Esophagus squamous epithelium (tissue), 5 donors: ENCODE measurements around the gene DHH. TPM values are rescaled to one million over a fixed set of nuclear protein-coding genes. Genes with fewer than 3 reads are reported as not detected.

Experiments
- DNase-seq: peaks from one replicate; lab custom pipeline; 2025; lab: John Stamatoyannopoulos, UW
- H3K27ac ChIP-seq, 4 donors: fragments of 200-600 bp; sonication (generic); one replicate each; pipeline ENCODE4 v1.5.1; 2016 to 2019; ENCODE audit warnings: mild to moderate bottlenecking in 1 of 4
- H3K27me3 ChIP-seq, 4 donors: fragments of 200-600 bp; sonication (generic); 1 replicate in 3 of 4; 2 replicates in 1 of 4; pipeline versions ENCODE4 v1.5.1 to v1.6.0; 2017 to 2021; ENCODE audit warnings: antibody characterized with exemption in 1 of 4
- H3K36me3 ChIP-seq, 3 donors: fragments of 200-600 bp; sonication (generic); one replicate each; pipeline ENCODE4 v1.5.1; 2016 to 2019
- H3K4me1 ChIP-seq, 3 donors: fragments of 200-600 bp; sonication (generic); one replicate each; pipeline ENCODE4 v1.5.1; 2017 to 2019
- H3K4me3 ChIP-seq, 4 donors: fragments of 200-600 bp; sonication (generic); 1 replicate in 3 of 4; 2 replicates in 1 of 4; pipeline ENCODE4 v1.5.1; 2016 to 2019; ENCODE audit warnings: mild to moderate bottlenecking in 2 of 4, moderate library complexity in 1 of 4
- H3K9me3 ChIP-seq, 3 donors: fragments of 200-600 bp; sonication (generic); one replicate each; pipeline ENCODE4 v1.5.1; 2016 to 2019
- CTCF ChIP-seq, 6 experiments: fragments of 450-650 bp in 4 of 6; fragments of 200-600 bp in 2 of 6; sonication (generic) in 2 of 6; IDR thresholded peaks; one replicate each; pipeline ENCODE4 v1.5.1; 2016 to 2019; ENCODE audit warnings: antibody characterized with exemption in 6 of 6, mild to moderate bottlenecking in 4 of 6, moderate library complexity in 4 of 6
- POLR2A ChIP-seq, 4 donors: fragments of 450-650 bp; IDR thresholded peaks; one replicate each; pipeline ENCODE4 v1.6.1; 2017; ENCODE audit warnings: antibody characterized with exemption in 4 of 4, mild to moderate bottlenecking in 4 of 4, moderate library complexity in 3 of 4
- WGBS, 2 donors: methylation state at CpG; one replicate each; pipeline ENCODE4 v1.1.5; 2018; 5-methylcytosine and 5-hydroxymethylcytosine counted together
- intact Hi-C: fragments of 100-400 bp; cut with DNase I; formaldehyde crosslinking; loops from one replicate; pipeline ENCODE4 v1.15.0; 2022
- total RNA-seq, 4 donors: library from RNA; depleted of rRNA; stranded (reverse); fragments of >200 nt; gene quantifications; one replicate each; pipeline ENCODE4 v1.1.0, GENCODE V29; 2016
- donor health status: DM: yes; HTN: yes; CAD: no.

Gene DHH
- total RNA-seq, 4 donors from 2014 or later = 0.19 to 0.31 (median 0.21) TPM; not detected in 1

- Histone ChIP-seq H3K4me1 (peaks cover 38 to 68% (median 38%) of the 10 kb centered on the region in 3 donors), H3K9me3 (no peaks in the 10 kb centered on the region), H3K4me3 (peak overlapping the region; percentile 85 to 99 (median 98)), H3K27me3 (no peaks in the 10 kb centered on the region), H3K27ac (peak overlapping the region; percentile 98 to 99 (median 98)), H3K36me3 (peaks cover 6 to 14% (median 7%) of the 10 kb centered on the region in 3 donors)
- DNase-seq = no peak
- 0% methylated on average over 1 of the region's 1 CpG for WGBS, 2 donors
- TF ChIP-seq POLR2A (IDR thresholded peaks at IDR 0.05) (no peak), CTCF (IDR thresholded peaks at IDR 0.05) (no peak)
- intact Hi-C loops = no loop called here
Measured at GRCh38 chr12:49059045-49059298, 35.6 kb downstream of the DHH start.

- peaks cover 11 to 19% (median 12%) of the 10 kb centered on the region in 3 donors for H3K36me3 ChIP-seq
- 0 to 12% methylated on average over 5 of the region's 5 CpGs for WGBS, 2 donors
- intact Hi-C loops = no loop called here
- TF ChIP-seq POLR2A (IDR thresholded peaks at IDR 0.05) (no peak), CTCF (IDR thresholded peaks at IDR 0.05) (no peak)
- peak overlapping the region; percentile 85 to 99 (median 98) for H3K4me3 ChIP-seq
- no peaks in the 10 kb centered on the region for H3K27me3 ChIP-seq
- no peaks in the 10 kb centered on the region for H3K9me3 ChIP-seq
- DNase-seq = no peak
- H3K27ac ChIP-seq = peak overlapping the region; percentile 98 to 99 (median 98)
- H3K4me1 ChIP-seq = peaks cover 38 to 69% (median 38%) of the 10 kb centered on the region in 3 donors
Measured at GRCh38 chr12:49058366-49059044, 36.1 kb downstream of the DHH start.

GRCh38 chr12:49057888-49058287 lies 36.7 kb downstream of the DHH start:
- Histone ChIP-seq H3K27me3 (no peaks in the 10 kb centered on the region), H3K4me3 (peak overlapping the region; percentile 85 to 99 (median 98)), H3K36me3 (peaks cover 14 to 25% (median 18%) of the 10 kb centered on the region in 3 donors), H3K27ac (peak overlapping the region; percentile 43 to 99 (median 98)), H3K9me3 (no peaks in the 10 kb centered on the region), H3K4me1 (peaks cover 38 to 75% (median 38%) of the 10 kb centered on the region in 3 donors)
- 0 to 4% methylated on average over 4 of the region's 4 CpGs for WGBS, 2 donors
- intact Hi-C loops = no loop called here
- TF ChIP-seq CTCF (IDR thresholded peaks at IDR 0.05) (no peak), POLR2A (IDR thresholded peaks at IDR 0.05) (no peak)
- no peak for DNase-seq

- TF ChIP-seq POLR2A (IDR thresholded peaks at IDR 0.05) (no peak), CTCF (IDR thresholded peaks at IDR 0.05) (no peak)
- peak; percentile 23 for DNase-seq
- intact Hi-C loops = no loop called here
- WGBS, 2 donors = 33 to 36% methylated on average over 7 of the region's 7 CpGs
- peaks cover 30 to 42% (median 33%) of the 10 kb centered on the region in 3 donors for H3K36me3 ChIP-seq
- H3K4me1 ChIP-seq = peaks cover 38 to 71% (median 38%) of the 10 kb centered on the region in 3 donors
- H3K9me3 ChIP-seq = no peaks in the 10 kb centered on the region
- H3K27me3 ChIP-seq = no peaks in the 10 kb centered on the region
- peak overlapping the region in 2 of 4 donors; percentile 85 to 99 for H3K4me3 ChIP-seq
- H3K27ac ChIP-seq = peak overlapping the region in 3 of 4 donors; percentile 47 to 99 (median 98)
Measured at GRCh38 chr12:49055978-49056754, 38.4 kb downstream of the DHH start.

GRCh38 chr12:49055092-49055491 lies 39.5 kb downstream of the DHH start:
- Histone ChIP-seq H3K27me3 (no peaks in the 10 kb centered on the region), H3K36me3 (peaks cover 41 to 53% (median 44%) of the 10 kb centered on the region in 3 donors), H3K27ac (no peak overlapping the region), H3K4me1 (peaks cover 38 to 68% (median 38%) of the 10 kb centered on the region in 3 donors), H3K4me3 (no peak overlapping the region), H3K9me3 (no peaks in the 10 kb centered on the region)
- 68 to 70% methylated on average over 4 of the region's 4 CpGs for WGBS, 2 donors
- no peak for DNase-seq
- intact Hi-C loops = no loop called here
- TF ChIP-seq POLR2A (IDR thresholded peaks at IDR 0.05) (no peak), CTCF (IDR thresholded peaks at IDR 0.05) (no peak)
